OCI-LY7 (cell line): ENCODE data around the gene IRX3. TPM values are rescaled to one million over a fixed set of nuclear protein-coding genes. Genes with fewer than 3 reads are reported as not detected.

Experiments
- BruUV-seq: library from RNA; stranded (reverse); fragments of 400-500 nt; replicated peaks from 2 replicates; lab custom pipeline; 2021; lab: Mats Ljungman, UMichigan
- CTCF ChIA-PET: fragments of 300-600 bp; sonication (Branson Sonifier 250); formaldehyde crosslinking; loops from one replicate; lab custom pipeline; 2022; ENCODE audit warnings: antibody characterized with exemption; ENCODE audit not compliant: unreplicated experiment; lab: Charles Lee
- POLR2A ChIA-PET: fragments of 300-600 bp; sonication (Branson Sonifier 250); formaldehyde crosslinking; loops from one replicate; lab custom pipeline; 2022; ENCODE audit warnings: antibody characterized with exemption; lab: Charles Lee
- DNase-seq: peaks from one replicate; pipeline ENCODE4 v3.0.0-alpha.2; 2015; ENCODE audit warnings: low spot score
- H2AFZ ChIP-seq: fragments of 200-600 bp; sonication (generic), shearing (Covaris generic); 2 replicates; pipeline ENCODE4 v1.6.1; 2014; ENCODE audit warnings: mild to moderate bottlenecking, antibody characterized with exemption, low read length, moderate library complexity
- H3K27ac ChIP-seq: fragments of 200-600 bp; sonication (generic); 2 replicates; pipeline ENCODE4 v1.5.1; 2014; ENCODE audit warnings: mixed run types, low read depth, mild to moderate bottlenecking, moderate library complexity, low read length, inconsistent platforms; ENCODE audit not compliant: poor library complexity, severe bottlenecking
- H3K36me3 ChIP-seq: fragments of 200-600 bp; sonication (generic); 2 replicates; pipeline ENCODE4 v1.6.1; 2014; ENCODE audit warnings: mild to moderate bottlenecking, antibody characterized with exemption, low read length, moderate library complexity, mixed read lengths; ENCODE audit not compliant: insufficient read depth
- H3K4me1 ChIP-seq: fragments of 200-600 bp; sonication (generic); 2 replicates; pipeline ENCODE4 v1.5.1; 2014; ENCODE audit warnings: mild to moderate bottlenecking, low read length; ENCODE audit not compliant: insufficient read depth, poor library complexity, severe bottlenecking
- H3K4me2 ChIP-seq: fragments of 200-600 bp; sonication (generic); 2 replicates; pipeline ENCODE4 v1.6.1; 2014; ENCODE audit warnings: mild to moderate bottlenecking, low read length
- H3K4me3 ChIP-seq: fragments of 200-600 bp; sonication (generic); 2 replicates; pipeline ENCODE4 v1.5.1; 2014; ENCODE audit warnings: mild to moderate bottlenecking, low read depth, low read length; ENCODE audit not compliant: poor library complexity, severe bottlenecking
- H3K79me2 ChIP-seq: fragments of 200-600 bp; sonication (generic); 2 replicates; pipeline ENCODE4 v1.6.1; 2016; ENCODE audit warnings: low read depth, mild to moderate bottlenecking, low read length, moderate library complexity, mixed read lengths; ENCODE audit not compliant: insufficient read depth
- H3K9me2 ChIP-seq: fragments of 200-600 bp; sonication (generic); 2 replicates; pipeline ENCODE4 v1.6.1; 2016; ENCODE audit warnings: mild to moderate bottlenecking, low read length, mixed read lengths; ENCODE audit not compliant: insufficient read depth
- H3K9me3 ChIP-seq: fragments of 200-600 bp; sonication (generic); 2 replicates; pipeline ENCODE4 v1.6.1; 2014; ENCODE audit warnings: mild to moderate bottlenecking, mixed run types, low read length, mixed read lengths
- H4K20me1 ChIP-seq: fragments of 200-600 bp; sonication (generic); 2 replicates; pipeline ENCODE4 v1.6.1; 2014; ENCODE audit warnings: mild to moderate bottlenecking, antibody characterized with exemption, low read length, moderate library complexity, mixed read lengths; ENCODE audit not compliant: insufficient read depth
- EZH2phosphoT487 ChIP-seq: fragments of 200-600 bp; sonication (generic); IDR thresholded peaks from 2 replicates; pipeline ENCODE4 v1.6.1; 2018; ENCODE audit warnings: low read depth, borderline replicate concordance, mild to moderate bottlenecking, mixed run types, antibody characterized with exemption, low read length, moderate library complexity, mixed read lengths
- intact Hi-C: fragments of 100-400 bp; cut with micrococcal nuclease; formaldehyde crosslinking; loops from one replicate; pipeline ENCODE4 v1.10.0; 2022; ENCODE audit not compliant: unreplicated experiment
- total RNA-seq, 2 experiments: library from RNA; depleted of rRNA in 1 of 2; stranded (reverse); fragments of >200 nt in 1 of 2; shearing (Covaris generic) in 1 of 2; gene quantifications; 2 replicates each; pipeline ENCODE4 v1.2.3, GENCODE V29; 2014 to 2022
- TF ChIP-seq, protein P1 (sequence below): fragments of 200-600 bp; sonication (generic); conservative IDR thresholded peaks from 2 replicates; pipeline ENCODE4 v1.5.1; 2014; ENCODE audit warnings: mild to moderate bottlenecking, antibody characterized with exemption, low read length, moderate library complexity, mixed read lengths

IRX3 gene
- total RNA-seq, 2 experiments from 2014 or later: not detected

- Histone ChIP-seq H3K9me2 (no peaks in the 10 kb centered on the region), H4K20me1 (no peaks in the 10 kb centered on the region), H2AFZ (no peak overlapping the region), H3K9me3 (no peaks in the 10 kb centered on the region), H3K79me2 (no peaks in the 10 kb centered on the region), H3K4me3 (no peak overlapping the region), H3K36me3 (no peaks in the 10 kb centered on the region), H3K27ac (no peak overlapping the region), H3K4me2 (no peak overlapping the region), H3K4me1 (no peaks in the 10 kb centered on the region)
- intact Hi-C loops: no loop called here
- no peak for TF ChIP-seq EZH2phosphoT487
- TF ChIP-seq, protein P1, sequence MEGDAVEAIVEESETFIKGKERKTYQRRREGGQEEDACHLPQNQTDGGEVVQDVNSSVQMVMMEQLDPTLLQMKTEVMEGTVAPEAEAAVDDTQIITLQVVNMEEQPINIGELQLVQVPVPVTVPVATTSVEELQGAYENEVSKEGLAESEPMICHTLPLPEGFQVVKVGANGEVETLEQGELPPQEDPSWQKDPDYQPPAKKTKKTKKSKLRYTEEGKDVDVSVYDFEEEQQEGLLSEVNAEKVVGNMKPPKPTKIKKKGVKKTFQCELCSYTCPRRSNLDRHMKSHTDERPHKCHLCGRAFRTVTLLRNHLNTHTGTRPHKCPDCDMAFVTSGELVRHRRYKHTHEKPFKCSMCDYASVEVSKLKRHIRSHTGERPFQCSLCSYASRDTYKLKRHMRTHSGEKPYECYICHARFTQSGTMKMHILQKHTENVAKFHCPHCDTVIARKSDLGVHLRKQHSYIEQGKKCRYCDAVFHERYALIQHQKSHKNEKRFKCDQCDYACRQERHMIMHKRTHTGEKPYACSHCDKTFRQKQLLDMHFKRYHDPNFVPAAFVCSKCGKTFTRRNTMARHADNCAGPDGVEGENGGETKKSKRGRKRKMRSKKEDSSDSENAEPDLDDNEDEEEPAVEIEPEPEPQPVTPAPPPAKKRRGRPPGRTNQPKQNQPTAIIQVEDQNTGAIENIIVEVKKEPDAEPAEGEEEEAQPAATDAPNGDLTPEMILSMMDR: no peak
- BruUV-seq: no TSS peak
- POLR2A ChIA-PET: interaction anchor here (0.7 kb wide), 1 partner anchor 1896 kb away, joined by 3 read pairs; no protein-coding TSS in a partner anchor
- CTCF ChIA-PET: no interaction called here
- no peak for DNase-seq
Measured at GRCh38 chr16:54275956-54276355, 10.6 kb downstream of the IRX3 start.

DNA sequence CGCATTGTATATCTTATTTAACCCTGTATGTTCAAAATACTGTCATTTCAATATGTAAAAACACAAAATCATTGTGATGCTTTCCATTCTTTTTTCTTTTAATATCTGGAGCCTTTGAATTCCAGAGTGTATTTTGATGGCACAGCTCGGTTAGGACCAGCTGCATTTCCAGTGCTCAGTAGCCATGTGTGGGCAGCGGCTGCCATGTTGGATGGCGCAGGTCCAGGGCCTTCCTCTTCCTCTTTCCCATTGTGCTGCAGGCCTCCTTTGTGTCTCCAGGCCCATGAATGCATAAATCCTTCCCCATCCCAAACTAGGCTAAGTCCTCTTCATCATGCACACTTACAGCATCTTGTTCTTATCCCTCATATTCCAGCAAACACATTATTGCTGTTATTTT lies 13.0 kb downstream of the IRX3 start:
- Histone ChIP-seq H3K9me2 (no peaks in the 10 kb centered on the region), H3K27ac (no peak overlapping the region), H3K79me2 (no peaks in the 10 kb centered on the region), H3K4me1 (no peaks in the 10 kb centered on the region), H3K4me3 (no peak overlapping the region), H3K9me3 (no peaks in the 10 kb centered on the region), H3K4me2 (no peak overlapping the region), H2AFZ (no peak overlapping the region), H3K36me3 (no peaks in the 10 kb centered on the region), H4K20me1 (no peaks in the 10 kb centered on the region)
- BruUV-seq: no TSS peak
- intact Hi-C loops: no loop called here
- no peak for DNase-seq
- POLR2A ChIA-PET: no interaction called here
- CTCF ChIA-PET: no interaction called here
- no peak for TF ChIP-seq EZH2phosphoT487
- TF ChIP-seq, protein P1: no peak

DNA sequence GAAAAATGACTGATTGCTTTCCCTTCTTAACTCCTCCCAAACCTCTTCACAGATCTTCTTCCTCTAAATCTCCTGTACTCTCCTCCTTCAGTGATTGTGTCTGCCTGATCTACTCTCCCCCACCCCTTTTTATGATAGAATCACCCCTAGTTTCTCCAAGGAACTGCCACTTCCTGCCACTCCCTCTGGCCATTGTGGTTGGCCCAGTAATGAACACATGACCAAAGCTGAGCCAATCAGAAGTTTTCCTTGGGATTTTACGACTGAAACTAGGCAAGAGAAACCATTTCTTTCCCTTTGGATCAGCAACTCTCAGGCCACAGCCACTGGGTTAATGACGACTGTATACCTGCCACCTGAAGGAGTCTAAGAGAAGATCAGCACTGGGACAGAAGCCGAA lies 15.9 kb downstream of the IRX3 start:
- TF ChIP-seq, protein P1: no peak
- no peak for TF ChIP-seq EZH2phosphoT487
- intact Hi-C loops: no loop called here
- Histone ChIP-seq H3K4me2 (no peak overlapping the region), H3K79me2 (no peaks in the 10 kb centered on the region), H3K27ac (no peak overlapping the region), H3K9me2 (no peaks in the 10 kb centered on the region), H3K4me1 (no peaks in the 10 kb centered on the region), H3K36me3 (no peaks in the 10 kb centered on the region), H3K4me3 (no peak overlapping the region), H4K20me1 (no peaks in the 10 kb centered on the region), H3K9me3 (no peaks in the 10 kb centered on the region), H2AFZ (no peak overlapping the region)
- no peak for DNase-seq
- POLR2A ChIA-PET: no interaction called here
- BruUV-seq: no TSS peak
- CTCF ChIA-PET: no interaction called here
